Suprapubic skin (tissue), 3 donors: ENCODE data around the gene HIRIP3.

Source experiments
- CTCF ChIP-seq, 2 donors: fragments of 200-600 bp in 1 of 2; fragments of 450-650 bp in 1 of 2; sonication (generic) in 1 of 2; IDR thresholded peaks; one replicate each; pipeline ENCODE4 v1.5.1; 2016 to 2019; ENCODE audit warnings: antibody characterized with exemption in 2 of 2, mild to moderate bottlenecking in 1 of 2, moderate library complexity in 1 of 2
- EP300 ChIP-seq: sonication (generic); formaldehyde crosslinking; IDR thresholded peaks from one replicate; pipeline ENCODE4 v1.6.1; 2017; ENCODE audit warnings: antibody characterized with exemption
- POLR2A ChIP-seq, 2 donors: fragments of 450-650 bp; IDR thresholded peaks; one replicate each; pipeline ENCODE4 v1.6.1; 2017; ENCODE audit warnings: antibody characterized with exemption in 2 of 2, mild to moderate bottlenecking in 2 of 2, moderate library complexity in 2 of 2

- TF ChIP-seq EP300 (no peak), CTCF (IDR thresholded peaks at IDR 0.05) (no peak), POLR2A (IDR thresholded peaks at IDR 0.05) (no peak)
Measured at GRCh38 chr16:30040221-30040620, 44.8 kb upstream of the HIRIP3 start.
